GM12891 (cell line): ENCODE data around the gene BICRAL.
"Not testable (repeated sequence)": the region's sequence is repeated elsewhere in the genome, so short reads cannot be mapped to it uniquely, and the experiment has no call there.

Experiments used
- DNase-seq: peaks from one replicate; pipeline ENCODE4 v3.0.0; 2011; ENCODE audit warnings: low spot score; ENCODE audit not compliant: insufficient read length
- FAIRE-seq: peaks from 2 replicates; lab custom pipeline; 2011; peaks lifted over from hg19 to GRCh38; lab: Jason Lieb, UNC
- PAX5 ChIP-seq: IDR thresholded peaks from 2 replicates; pipeline ENCODE4 v1.6.1; 2011; ENCODE audit warnings: low read length, moderate library complexity, mild to moderate bottlenecking; ENCODE audit not compliant: insufficient read depth, severe bottlenecking
- POLR2A ChIP-seq: IDR thresholded peaks from 2 replicates; pipeline ENCODE4 v1.6.1; 2011; ENCODE audit warnings: low read depth, low read length, control low read depth
- POLR2AphosphoS5 ChIP-seq: IDR thresholded peaks from 2 replicates; pipeline ENCODE4 v1.6.1; 2011; ENCODE audit warnings: low read depth, low read length, control low read depth
- POU2F2 ChIP-seq: IDR thresholded peaks from 2 replicates; pipeline ENCODE4 v1.6.1; 2011; ENCODE audit warnings: low read depth, mild to moderate bottlenecking, control low read depth, low read length, moderate library complexity
- SPI1 ChIP-seq: IDR thresholded peaks from 2 replicates; pipeline ENCODE4 v1.6.1; 2011; ENCODE audit warnings: low read depth, low read length, control low read depth
- TAF1 ChIP-seq: IDR thresholded peaks from 2 replicates; pipeline ENCODE4 v1.6.1; 2011; ENCODE audit warnings: low read depth, low read length, control low read depth

BICRAL gene

DNA sequence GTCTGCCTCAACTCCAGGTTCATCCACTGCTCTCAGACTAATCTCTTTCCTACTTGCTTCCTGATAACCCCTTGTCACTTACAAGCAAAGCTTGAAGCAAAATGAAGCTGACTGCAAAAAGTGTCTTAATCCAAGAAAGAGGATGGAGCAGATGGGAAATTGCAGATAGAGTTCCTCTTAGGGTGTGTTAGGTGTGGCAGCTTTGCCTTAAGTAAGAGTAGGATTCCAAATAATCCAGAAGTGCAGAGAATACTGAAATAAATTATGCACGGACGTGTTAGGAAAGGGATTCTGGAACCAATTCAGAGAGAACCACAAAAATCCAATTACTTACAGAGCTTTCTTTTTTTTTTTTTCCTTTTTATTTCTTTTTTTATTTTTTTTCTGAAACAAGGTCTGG lies 91.5 kb downstream of the BICRAL start:
- no peak for FAIRE-seq
- no peak for DNase-seq
- no peak for TF ChIP-seq POLR2A
- no peak for TF ChIP-seq TAF1
- no peak for TF ChIP-seq POLR2AphosphoS5
- TF ChIP-seq SPI1 = no peak
- no peak for TF ChIP-seq POU2F2
- no peak for TF ChIP-seq PAX5

- FAIRE-seq = no peak
- TF ChIP-seq PAX5 (no peak), POLR2A (no peak), SPI1 (no peak), POU2F2 (no peak), TAF1 (no peak), POLR2AphosphoS5 (no peak)
- no peak for DNase-seq
Measured at GRCh38 chr6:42877695-42878094, 95.8 kb downstream of the BICRAL start.

DNA sequence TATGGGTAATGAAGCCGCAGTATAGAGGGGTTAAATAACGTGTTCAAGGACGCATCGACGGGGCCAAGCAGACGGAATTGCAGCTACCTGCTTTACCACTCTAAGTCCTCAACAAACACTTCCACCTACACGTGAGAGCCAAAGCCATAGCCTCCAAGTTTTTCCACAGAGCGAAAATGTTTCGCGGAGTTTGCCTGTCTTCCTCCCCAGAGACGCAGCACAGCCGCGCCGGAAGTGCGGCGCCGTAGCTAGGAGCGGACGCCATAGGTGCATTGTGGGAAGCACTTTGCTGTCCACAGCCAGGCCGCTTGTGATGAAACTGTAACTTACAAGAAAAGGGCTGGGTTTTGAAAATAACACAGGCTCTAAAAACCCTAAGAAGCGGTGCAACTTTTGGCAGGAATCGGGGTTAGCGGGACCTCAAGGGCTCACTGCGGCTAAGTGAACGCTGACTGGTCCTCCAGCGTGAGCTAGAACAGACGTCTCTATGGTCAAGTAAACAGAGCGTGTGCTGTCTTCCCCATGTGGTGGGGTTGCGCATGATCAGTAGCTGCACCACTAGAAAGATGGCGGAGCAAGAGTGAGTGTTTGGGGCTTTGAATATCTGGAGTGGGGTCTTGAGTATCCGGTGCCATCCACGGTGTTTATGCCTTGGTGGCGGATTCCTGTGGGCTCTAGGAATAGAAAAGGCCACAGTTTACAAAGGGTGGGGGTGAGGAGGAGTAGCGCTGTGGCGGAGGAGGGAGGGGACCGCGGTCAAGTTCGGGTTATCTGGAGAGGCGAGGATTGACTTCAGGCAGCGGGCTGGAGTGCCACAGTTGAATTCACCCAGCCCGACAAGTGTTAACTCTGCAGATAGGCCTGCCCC lies 97.8 kb downstream of the BICRAL start, which contains the start of gene RPL7L1:
TSS of gene RPL7L1 (plus strand) at position 245 of the 868 bp plus-strand sequence. CDS start at position 540, 295 bp downstream.
- FAIRE-seq = peak; percentile 94
- DNase-seq = peak; percentile 59
- peak; percentile 97 for TF ChIP-seq POLR2AphosphoS5
- peak; percentile 95 for TF ChIP-seq POLR2A
- TF ChIP-seq PAX5 = no peak
- peak; percentile 98 for TF ChIP-seq TAF1
- peak; percentile 26; the same call in 1 of the 2 replicates for TF ChIP-seq SPI1
- peak; percentile 71; the same call in 1 of the 2 replicates for TF ChIP-seq POU2F2

DNA sequence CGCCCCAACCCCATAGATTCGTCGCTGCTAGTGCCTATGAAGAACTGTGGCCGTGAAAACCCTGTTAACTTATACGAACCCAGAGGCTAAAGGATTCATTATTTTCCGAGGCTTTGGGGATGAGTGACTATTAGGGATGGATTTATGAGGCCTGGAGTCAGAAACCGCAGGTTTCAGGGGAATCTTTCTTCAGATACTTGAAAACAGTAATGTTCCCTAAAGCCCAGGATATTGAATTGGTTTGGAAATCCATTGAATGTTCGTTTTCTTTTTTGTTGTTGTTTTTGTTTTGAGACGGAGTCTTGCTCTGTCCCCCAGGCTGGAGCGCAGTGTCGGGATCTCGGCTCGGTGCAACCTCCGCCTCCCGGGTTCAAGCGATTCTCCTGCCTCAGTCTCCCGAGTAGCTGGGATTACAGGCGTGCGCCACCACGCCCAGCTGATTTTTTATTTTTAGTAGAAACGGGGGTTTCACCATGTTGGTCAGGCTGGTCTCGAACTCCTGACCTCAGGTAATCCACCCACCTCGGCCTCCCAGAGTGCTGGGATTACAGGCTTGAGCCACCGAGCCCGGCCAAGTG lies 98.5 kb downstream of the BICRAL start:
- DNase-seq, FAIRE-seq: not testable (repeated sequence)

- not testable (repeated sequence) for DNase-seq, FAIRE-seq
Measured at GRCh38 chr6:42880871-42881270, 99.0 kb downstream of the BICRAL start.

GRCh38 chr6:42885702-42886101 lies 103.8 kb downstream of the BICRAL start:
- no peak for FAIRE-seq

DNA sequence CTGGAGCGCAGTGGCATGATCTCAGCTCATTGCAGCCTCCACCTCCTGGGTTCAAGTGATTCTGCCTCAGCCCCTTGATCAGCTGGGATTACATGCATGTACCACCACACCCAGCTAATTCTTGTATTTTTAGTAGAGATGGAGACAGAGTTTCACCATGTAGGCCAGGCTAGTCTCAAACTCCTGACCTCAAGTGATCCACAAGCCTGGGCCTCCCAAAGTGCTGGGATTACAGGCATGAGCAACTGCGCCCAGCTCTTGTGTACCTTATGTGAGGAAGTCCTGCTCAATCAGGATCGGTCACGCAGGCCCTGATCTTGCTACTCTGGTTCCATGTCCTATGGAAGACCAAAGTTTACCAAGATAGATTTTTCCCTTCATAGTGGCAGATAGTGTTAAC lies 106.3 kb downstream of the BICRAL start:
- not testable (repeated sequence) for FAIRE-seq, DNase-seq

More at GRCh38 chr6:42885702-42886101, 103.8 kb downstream of the BICRAL start:
- TF ChIP-seq SPI1 = no peak
- TF ChIP-seq TAF1 = no peak
- no peak for TF ChIP-seq POU2F2
- TF ChIP-seq POLR2A = no peak
- no peak for TF ChIP-seq POLR2AphosphoS5
- TF ChIP-seq PAX5 = no peak
- no peak for DNase-seq

DNA sequence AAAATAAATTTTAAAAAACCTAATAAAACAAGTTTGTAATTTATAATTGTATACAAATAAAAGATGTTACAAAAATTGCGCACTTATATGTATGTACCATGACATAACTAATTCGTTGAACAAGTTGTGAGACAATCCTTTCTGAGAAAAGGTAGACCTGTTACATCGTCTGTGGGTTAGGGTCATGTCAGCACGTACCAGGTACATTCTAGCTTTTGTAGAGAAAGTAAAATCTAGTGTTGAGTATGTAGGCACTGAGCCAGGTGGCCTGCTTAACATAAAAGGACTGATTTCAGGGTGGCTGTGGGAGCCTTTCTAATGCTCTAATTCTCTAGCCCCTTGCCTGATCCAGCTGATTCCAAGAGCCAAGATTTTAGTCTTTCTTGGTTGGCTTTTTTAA lies 108.0 kb downstream of the BICRAL start:
- DNase-seq = no peak
- no peak for FAIRE-seq

GRCh38 chr6:42890311-42891198 lies 108.7 kb downstream of the BICRAL start:
- TF ChIP-seq PAX5 (no peak), TAF1 (peak; percentile 82), POU2F2 (peak; percentile 77; the same call in 1 of the 2 replicates), POLR2AphosphoS5 (peak; percentile 98), POLR2A (peak; percentile 98), SPI1 (peak; percentile 34; the same call in 1 of the 2 replicates)
- DNase-seq (peak; percentile 89), FAIRE-seq (peak; percentile 92)

More for the DNA sequence above, 108.0 kb downstream of the BICRAL start:
- TF ChIP-seq POU2F2 (no peak), POLR2A (no peak), TAF1 (no peak), PAX5 (no peak), SPI1 (no peak), POLR2AphosphoS5 (no peak)

DNA sequence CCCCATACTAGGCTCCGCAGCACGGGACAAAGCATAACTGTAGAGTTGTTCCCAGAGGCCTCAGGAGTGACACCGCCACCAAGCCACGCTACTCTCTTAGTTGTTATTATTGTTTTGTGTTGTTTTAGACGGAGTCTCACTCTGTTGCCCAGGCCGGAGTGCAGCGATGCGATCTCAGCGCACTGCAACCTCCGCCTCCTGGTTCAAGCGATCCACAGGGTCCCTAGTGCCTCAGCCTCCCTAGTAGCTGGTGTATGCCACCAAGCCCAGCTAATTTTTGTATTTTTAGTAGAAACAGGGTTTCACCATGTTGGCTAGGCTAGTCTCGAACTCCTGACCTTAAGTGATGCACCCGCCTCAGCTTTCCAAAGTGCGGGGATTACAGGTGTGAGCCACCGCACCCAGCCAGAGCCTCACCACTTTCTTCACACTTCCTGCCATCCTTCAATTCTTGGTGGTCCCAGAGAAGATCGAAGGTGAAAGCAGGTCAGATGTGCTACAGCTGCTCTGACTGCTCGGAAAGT lies 109.4 kb downstream of the BICRAL start:
- TF ChIP-seq POLR2AphosphoS5 = no peak
- no peak for TF ChIP-seq SPI1
- TF ChIP-seq PAX5 = no peak
- TF ChIP-seq POLR2A = no peak
- no peak for TF ChIP-seq TAF1
- no peak for TF ChIP-seq POU2F2
- DNase-seq = no peak
- FAIRE-seq = no peak
